ENCODE measurements around the gene LRRC3C.

The LRRC3C gene

DNA sequence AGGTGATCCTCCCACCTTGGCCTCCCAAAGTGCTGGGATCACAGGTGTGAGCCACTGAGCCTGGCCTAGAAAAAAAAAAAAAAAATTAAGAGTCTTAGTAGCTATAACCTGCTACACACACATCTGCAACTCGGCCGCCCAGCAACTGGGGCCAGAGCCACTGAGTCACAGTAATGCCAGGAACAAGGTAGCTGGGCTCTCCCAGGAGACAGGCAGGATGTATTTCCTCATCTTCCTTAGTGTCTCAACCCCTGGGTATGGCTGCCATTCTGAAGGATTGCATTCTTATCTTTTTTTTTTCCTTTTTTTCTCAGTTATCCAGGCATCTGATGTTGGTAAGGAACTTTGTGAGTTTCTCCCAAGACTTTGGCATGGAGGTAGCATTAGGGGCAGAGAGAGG is 46.0 kb downstream of the LRRC3C start:
- peaks cover 2% of the 10 kb centered on the region for H3K4me1 ChIP-seq (ENCODE audit: control insufficient read depth, insufficient read depth, low read length)
- H3K9ac ChIP-seq (ENCODE audit: low read depth, low read length), result no peak overlapping the region
- no peaks in the 10 kb centered on the region for H3K9me3 ChIP-seq (ENCODE audit: control insufficient read depth, insufficient read depth, low read length)
- H3K4me3 ChIP-seq (ENCODE audit: low read depth, low read length), result no peak overlapping the region
- H3K27me3 ChIP-seq (ENCODE audit: control insufficient read depth, insufficient read depth, low read length), result no peaks in the 10 kb centered on the region
- H3K36me3 ChIP-seq (ENCODE audit: control insufficient read depth, insufficient read depth, low read length), result no peaks in the 10 kb centered on the region

DNA sequence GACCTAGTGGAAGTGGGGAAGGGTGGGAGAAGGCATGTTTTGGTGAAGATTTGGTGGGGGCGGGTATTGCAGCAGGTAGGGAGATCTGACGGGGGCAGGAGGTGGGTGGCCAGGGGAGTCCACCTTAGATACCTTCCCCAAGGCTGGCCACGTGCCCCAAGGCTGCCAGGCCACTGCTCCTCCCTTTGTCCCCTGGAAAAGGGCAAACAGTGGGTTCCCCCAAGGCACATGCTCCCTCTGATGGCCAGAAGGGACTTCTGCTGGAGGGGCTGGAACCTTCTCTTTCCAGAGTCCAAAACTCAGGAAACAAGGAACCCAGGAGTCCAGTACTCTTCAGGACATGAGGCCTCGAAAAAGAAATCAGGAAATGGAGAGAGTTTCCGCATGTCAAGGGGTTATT is 46.9 kb downstream of the LRRC3C start:
- Histone ChIP-seq H3K36me3 (ENCODE audit: control insufficient read depth, insufficient read depth, low read length) (no peaks in the 10 kb centered on the region), H3K27me3 (ENCODE audit: control insufficient read depth, insufficient read depth, low read length) (peaks cover 2% of the 10 kb centered on the region), H3K4me3 (ENCODE audit: low read depth, low read length) (no peak overlapping the region), H3K9me3 (ENCODE audit: control insufficient read depth, insufficient read depth, low read length) (no peaks in the 10 kb centered on the region), H3K9ac (ENCODE audit: low read depth, low read length) (no peak overlapping the region), H3K4me1 (ENCODE audit: control insufficient read depth, insufficient read depth, low read length) (peaks cover 7% of the 10 kb centered on the region)

DNA sequence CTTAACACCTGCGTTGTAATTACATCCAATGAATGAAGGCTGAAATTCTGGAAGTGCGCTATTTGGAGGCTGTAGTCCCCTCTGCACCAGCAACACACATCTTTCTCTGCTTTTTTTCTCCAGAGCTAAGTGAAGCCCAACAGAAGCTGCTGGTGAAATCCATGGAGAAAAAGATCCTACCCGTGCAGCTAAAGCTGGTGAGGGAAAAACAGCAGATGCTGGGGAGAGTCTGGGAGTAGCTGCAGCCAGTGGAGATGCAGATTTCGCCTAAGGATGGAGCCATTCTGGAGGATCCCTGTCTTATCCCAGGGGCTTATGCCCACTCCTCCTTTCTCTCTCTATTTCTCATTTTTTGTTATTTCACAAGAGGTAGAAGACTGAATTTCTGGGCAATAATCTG is 48.3 kb downstream of the LRRC3C start:
- H3K36me3 ChIP-seq (ENCODE audit: control insufficient read depth, insufficient read depth, low read length), result peaks cover 2% of the 10 kb centered on the region
- peaks cover 2% of the 10 kb centered on the region for H3K27me3 ChIP-seq (ENCODE audit: control insufficient read depth, insufficient read depth, low read length)
- peaks cover 11% of the 10 kb centered on the region for H3K4me1 ChIP-seq (ENCODE audit: control insufficient read depth, insufficient read depth, low read length)
- no peak overlapping the region for H3K9ac ChIP-seq (ENCODE audit: low read depth, low read length)
- H3K9me3 ChIP-seq (ENCODE audit: control insufficient read depth, insufficient read depth, low read length), result no peaks in the 10 kb centered on the region
- H3K4me3 ChIP-seq (ENCODE audit: low read depth, low read length), result no peak overlapping the region

DNA sequence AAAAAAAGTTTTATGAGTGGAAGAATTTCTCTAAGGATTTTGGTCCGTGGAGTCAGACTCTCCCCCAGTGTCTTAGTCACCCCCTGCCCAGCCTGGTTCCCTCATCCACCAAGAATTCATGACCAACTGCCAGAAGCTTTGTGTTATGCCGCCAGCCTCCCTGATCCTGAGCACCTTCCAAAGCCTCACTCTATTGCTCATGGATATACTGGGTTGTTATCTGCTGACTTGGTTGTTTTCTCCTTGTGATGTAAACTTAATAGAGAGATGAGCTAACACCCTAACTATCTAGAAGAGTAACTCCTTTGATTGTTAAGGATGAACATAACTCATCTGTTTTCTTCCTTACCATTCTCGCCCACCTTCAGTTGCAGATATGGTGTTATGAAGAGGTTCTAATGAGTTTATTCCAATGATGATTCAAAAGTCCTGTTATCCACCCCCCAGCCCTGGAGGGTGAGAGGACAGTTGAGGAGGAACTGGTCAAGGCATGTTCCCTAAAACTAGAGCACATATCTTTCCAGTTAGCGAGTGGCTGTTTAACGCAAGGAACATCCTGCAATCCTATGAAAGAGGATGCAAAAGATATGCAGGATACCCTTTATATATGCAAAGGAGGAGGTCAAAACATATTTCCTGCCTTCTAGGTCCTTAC is 51.6 kb downstream of the LRRC3C start:
- Histone ChIP-seq H3K36me3 (ENCODE audit: control insufficient read depth, insufficient read depth, low read length) (peaks cover 5% of the 10 kb centered on the region), H3K27me3 (ENCODE audit: control insufficient read depth, insufficient read depth, low read length) (peaks cover 2% of the 10 kb centered on the region), H3K4me3 (ENCODE audit: low read depth, low read length) (peak overlapping the region; percentile 98), H3K4me1 (ENCODE audit: control insufficient read depth, insufficient read depth, low read length) (peaks cover 11% of the 10 kb centered on the region), H3K9me3 (ENCODE audit: control insufficient read depth, insufficient read depth, low read length) (no peaks in the 10 kb centered on the region), H3K9ac (ENCODE audit: low read depth, low read length) (no peak overlapping the region)

DNA sequence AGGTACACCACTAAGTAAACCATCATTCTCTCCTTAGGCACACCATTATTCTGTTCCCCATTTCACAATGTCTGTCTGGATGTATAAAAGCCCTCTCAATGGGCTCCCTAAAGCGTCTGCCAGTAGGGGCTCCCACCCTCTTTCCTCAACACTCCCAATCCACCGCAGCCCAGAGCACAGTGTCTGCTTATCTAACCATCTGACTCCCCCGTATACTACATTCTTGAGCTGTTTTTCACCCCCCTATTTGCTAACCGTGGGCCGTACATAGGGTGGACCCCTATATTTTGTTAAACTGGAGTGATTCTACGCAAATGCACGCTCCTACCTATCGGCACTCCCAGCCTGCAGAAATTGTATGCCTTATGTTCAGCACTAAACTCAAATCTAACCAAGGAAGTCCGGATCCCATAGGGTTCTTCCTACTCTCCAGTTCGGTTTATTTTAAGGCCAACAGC is 52.4 kb downstream of the LRRC3C start:
- H3K27me3 ChIP-seq (ENCODE audit: control insufficient read depth, insufficient read depth, low read length), result peaks cover 2% of the 10 kb centered on the region
- peaks cover 11% of the 10 kb centered on the region for H3K4me1 ChIP-seq (ENCODE audit: control insufficient read depth, insufficient read depth, low read length)
- H3K4me3 ChIP-seq (ENCODE audit: low read depth, low read length), result peak overlapping the region; percentile 98
- no peaks in the 10 kb centered on the region for H3K9me3 ChIP-seq (ENCODE audit: control insufficient read depth, insufficient read depth, low read length)
- H3K9ac ChIP-seq (ENCODE audit: low read depth, low read length), result peak overlapping the region; percentile 93
- H3K36me3 ChIP-seq (ENCODE audit: control insufficient read depth, insufficient read depth, low read length), result peaks cover 13% of the 10 kb centered on the region

DNA sequence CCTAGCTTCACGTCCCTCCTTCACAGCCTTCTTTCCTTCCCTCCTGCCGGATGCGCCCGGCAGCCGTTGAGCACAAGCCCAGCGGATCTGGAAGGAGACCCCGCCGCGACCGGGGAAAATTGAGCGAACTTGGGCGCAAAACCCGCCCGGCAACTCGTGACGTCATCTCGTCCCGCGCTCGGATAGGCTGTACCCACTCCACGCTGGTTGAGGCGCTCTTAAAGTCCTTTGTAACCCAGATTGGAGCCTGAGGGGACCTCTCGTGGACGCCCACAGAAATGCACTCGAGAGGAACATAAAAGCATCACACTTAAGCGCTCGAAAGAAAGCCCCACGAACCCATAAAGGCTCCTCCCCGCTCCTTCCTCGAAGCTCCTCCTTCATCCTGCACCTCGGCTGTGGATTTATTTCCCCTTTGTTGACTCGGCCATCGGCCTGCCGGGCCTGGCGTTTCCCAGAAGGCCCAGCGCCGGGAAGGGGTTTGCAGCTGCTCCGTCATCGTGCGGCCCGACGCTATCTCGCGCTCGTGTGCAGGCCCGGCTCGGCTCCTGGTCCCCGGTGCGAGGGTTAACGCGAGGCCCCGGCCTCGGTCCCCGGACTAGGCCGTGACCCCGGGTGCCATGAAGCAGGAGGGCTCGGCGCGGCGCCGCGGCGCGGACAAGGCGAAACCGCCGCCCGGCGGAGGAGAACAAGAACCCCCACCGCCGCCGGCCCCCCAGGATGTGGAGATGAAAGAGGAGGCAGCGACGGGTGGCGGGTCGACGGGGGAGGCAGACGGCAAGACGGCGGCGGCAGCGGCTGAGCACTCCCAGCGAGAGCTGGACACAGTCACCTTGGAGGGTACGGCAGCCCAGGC is 53.0 kb downstream of the LRRC3C start, which contains the start of gene PSMD3:
Gene PSMD3 (plus strand): TSS at position 457 of the 856 bp plus-strand sequence. CDS start 164 bp downstream, at position 621.
- Histone ChIP-seq H3K36me3 (ENCODE audit: control insufficient read depth, insufficient read depth, low read length) (peaks cover 20% of the 10 kb centered on the region), H3K4me1 (ENCODE audit: control insufficient read depth, insufficient read depth, low read length) (peaks cover 11% of the 10 kb centered on the region), H3K27me3 (ENCODE audit: control insufficient read depth, insufficient read depth, low read length) (peaks cover 2% of the 10 kb centered on the region), H3K9me3 (ENCODE audit: control insufficient read depth, insufficient read depth, low read length) (no peaks in the 10 kb centered on the region), H3K9ac (ENCODE audit: low read depth, low read length) (peak within 1 kb of the TSS; percentile 93), H3K4me3 (ENCODE audit: low read depth, low read length) (peak within 1 kb of the TSS; percentile 98)

DNA sequence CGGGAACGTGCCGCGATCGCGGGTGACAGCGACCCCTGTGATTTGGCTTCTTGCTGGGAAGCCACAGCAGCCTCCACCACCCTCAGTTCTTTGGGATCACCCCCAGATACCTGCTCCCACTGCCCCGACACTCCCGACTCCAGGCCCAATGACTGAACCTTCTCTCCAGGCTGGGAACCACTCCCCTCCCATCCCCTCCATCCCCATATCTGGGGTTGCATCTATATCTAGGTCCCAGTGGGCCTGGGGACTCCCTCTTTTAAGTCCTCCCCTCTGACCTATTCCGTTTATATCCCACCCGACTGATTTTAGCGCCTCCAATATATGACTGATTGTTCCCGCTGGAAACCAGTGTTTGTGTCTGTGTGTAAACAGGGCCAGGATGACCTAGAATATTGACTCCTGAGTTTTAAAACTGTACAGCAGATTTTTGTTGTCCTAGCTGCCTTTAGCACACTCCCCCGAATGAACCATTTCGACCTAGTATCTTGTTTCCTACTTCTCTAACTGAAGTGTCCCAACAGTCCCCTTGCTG is 53.7 kb downstream of the LRRC3C start:
- H3K27me3 ChIP-seq (ENCODE audit: control insufficient read depth, insufficient read depth, low read length), result peaks cover 2% of the 10 kb centered on the region
- H3K36me3 ChIP-seq (ENCODE audit: control insufficient read depth, insufficient read depth, low read length), result peaks cover 22% of the 10 kb centered on the region
- H3K4me1 ChIP-seq (ENCODE audit: control insufficient read depth, insufficient read depth, low read length), result peaks cover 11% of the 10 kb centered on the region
- H3K4me3 ChIP-seq (ENCODE audit: low read depth, low read length), result peak overlapping the region; percentile 98
- peak overlapping the region; percentile 93 for H3K9ac ChIP-seq (ENCODE audit: low read depth, low read length)
- no peaks in the 10 kb centered on the region for H3K9me3 ChIP-seq (ENCODE audit: control insufficient read depth, insufficient read depth, low read length)

DNA sequence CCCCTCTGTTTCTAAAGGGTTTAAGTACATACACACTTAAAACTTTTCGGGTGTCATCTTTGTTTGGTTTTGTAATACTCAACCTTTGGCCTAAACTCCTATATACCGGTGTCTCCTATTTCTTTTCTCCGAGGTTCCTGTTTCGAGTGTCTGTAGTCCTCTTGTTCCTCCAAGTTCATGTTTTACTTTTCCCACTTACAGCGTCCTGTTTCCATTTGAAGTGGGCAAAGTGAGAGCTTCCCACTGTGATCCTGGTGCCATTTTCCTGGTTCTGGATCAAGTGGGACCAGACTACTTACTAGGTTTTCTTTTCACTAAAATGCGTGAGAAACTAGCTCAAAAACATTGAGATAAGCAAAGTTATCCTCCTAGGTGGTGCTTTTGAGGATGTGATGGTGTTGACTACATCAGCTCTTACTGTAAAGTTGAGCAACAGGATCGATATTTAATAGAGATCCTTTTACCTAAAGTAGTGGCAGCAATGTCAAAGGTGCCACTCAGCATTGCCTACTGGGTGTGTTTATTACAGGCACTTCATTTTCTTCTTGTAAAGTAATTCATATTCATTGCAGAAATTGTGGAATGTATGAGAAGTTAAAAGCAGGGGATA is 54.3 kb downstream of the LRRC3C start:
- Histone ChIP-seq H3K9me3 (ENCODE audit: control insufficient read depth, insufficient read depth, low read length) (no peaks in the 10 kb centered on the region), H3K36me3 (ENCODE audit: control insufficient read depth, insufficient read depth, low read length) (peaks cover 22% of the 10 kb centered on the region), H3K4me3 (ENCODE audit: low read depth, low read length) (peak overlapping the region; percentile 98), H3K9ac (ENCODE audit: low read depth, low read length) (peak overlapping the region; percentile 93), H3K4me1 (ENCODE audit: control insufficient read depth, insufficient read depth, low read length) (peaks cover 10% of the 10 kb centered on the region), H3K27me3 (ENCODE audit: control insufficient read depth, insufficient read depth, low read length) (peaks cover 2% of the 10 kb centered on the region)

DNA sequence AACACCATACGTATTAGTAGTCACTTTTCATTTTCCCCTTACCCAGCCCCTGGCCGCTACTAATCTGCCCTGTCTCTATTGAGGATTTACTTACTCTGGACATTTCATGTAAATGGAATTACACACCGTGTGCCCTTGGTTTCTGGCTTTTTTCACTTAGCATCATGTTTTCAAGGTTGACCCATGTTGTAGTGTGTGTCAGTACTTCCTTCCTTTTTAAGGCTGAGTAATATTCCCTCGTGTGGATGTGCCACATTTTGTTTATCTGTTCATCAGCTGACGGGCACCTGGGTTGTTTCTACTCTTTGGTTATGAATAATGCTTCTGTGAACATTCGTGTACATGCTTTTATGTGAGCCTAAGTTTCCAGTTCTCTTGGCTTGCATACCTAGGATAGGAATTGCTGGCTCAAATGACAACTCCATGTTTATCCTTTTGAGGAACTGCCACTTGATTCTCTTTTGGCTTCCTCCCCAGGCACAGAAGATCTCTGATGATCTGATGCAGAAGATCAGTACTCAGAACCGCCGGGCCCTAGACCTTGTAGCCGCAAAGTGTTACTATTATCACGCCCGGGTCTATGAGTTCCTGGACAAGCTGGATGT is 60.8 kb downstream of the LRRC3C start:
- Histone ChIP-seq H3K27me3 (ENCODE audit: control insufficient read depth, insufficient read depth, low read length) (no peaks in the 10 kb centered on the region), H3K36me3 (ENCODE audit: control insufficient read depth, insufficient read depth, low read length) (peaks cover 71% of the 10 kb centered on the region), H3K9me3 (ENCODE audit: control insufficient read depth, insufficient read depth, low read length) (no peaks in the 10 kb centered on the region), H3K4me1 (ENCODE audit: control insufficient read depth, insufficient read depth, low read length) (no peaks in the 10 kb centered on the region), H3K9ac (ENCODE audit: low read depth, low read length) (no peak overlapping the region), H3K4me3 (ENCODE audit: low read depth, low read length) (no peak overlapping the region)

DNA sequence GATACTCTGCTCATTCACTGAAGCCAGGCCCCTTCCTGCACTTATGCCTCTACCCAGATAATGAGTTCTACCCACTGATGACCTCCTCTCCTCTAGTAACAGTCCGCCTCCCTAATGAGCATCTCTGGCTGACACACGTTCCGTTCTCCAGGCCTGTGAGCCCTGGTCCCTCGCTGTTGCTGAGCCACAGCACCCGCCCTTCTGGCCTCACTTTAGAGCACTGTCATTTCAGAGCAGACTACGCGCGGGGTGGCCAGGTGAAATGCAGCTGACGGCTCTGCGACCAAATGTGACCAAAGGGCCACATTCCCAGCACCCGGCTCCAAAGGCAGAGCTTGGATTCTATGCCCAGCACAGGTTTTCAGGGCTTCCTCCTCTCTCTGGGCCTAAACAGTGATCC is 66.9 kb downstream of the LRRC3C start:
- Histone ChIP-seq H3K9ac (ENCODE audit: low read depth, low read length) (no peak overlapping the region), H3K4me3 (ENCODE audit: low read depth, low read length) (no peak overlapping the region), H3K4me1 (ENCODE audit: control insufficient read depth, insufficient read depth, low read length) (no peaks in the 10 kb centered on the region), H3K9me3 (ENCODE audit: control insufficient read depth, insufficient read depth, low read length) (no peaks in the 10 kb centered on the region), H3K36me3 (ENCODE audit: control insufficient read depth, insufficient read depth, low read length) (peaks cover 58% of the 10 kb centered on the region), H3K27me3 (ENCODE audit: control insufficient read depth, insufficient read depth, low read length) (no peaks in the 10 kb centered on the region)

Measured in iPS-15b (cell line).